Activated CD8-positive, alpha-beta memory T cell treated with anti-CD3 and anti-CD28 coated beads, Interleukin-2, amount 50 U/mL, for 1 hour (primary cell): ENCODE data around the gene UPK1B.

ENCODE experiments used
- DNase-seq: peaks from one replicate; pipeline ENCODE4 v3.0.0-alpha.2; 2020; ENCODE audit errors: extremely low read depth

UPK1B gene

DNA sequence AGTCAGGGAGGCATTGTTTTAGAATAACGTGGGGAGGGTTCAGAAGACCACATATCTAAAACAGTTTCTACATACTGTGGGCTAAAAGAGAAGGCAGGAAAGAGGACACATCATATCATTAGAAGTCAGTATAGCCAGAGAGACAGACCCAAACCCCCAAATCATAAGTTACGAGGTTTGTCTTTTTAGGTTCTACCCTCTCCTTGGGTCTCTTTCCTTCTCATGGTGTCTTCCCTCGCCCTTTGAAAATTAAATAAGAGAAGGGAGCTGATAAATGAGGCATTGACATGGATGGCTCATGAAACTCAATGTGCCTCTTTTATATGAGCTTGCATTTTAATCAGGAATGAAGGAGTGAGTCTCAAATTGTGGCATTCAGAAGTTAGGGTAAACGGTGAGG, 3.4 kb downstream of the UPK1B start:
- no peak for DNase-seq

DNA sequence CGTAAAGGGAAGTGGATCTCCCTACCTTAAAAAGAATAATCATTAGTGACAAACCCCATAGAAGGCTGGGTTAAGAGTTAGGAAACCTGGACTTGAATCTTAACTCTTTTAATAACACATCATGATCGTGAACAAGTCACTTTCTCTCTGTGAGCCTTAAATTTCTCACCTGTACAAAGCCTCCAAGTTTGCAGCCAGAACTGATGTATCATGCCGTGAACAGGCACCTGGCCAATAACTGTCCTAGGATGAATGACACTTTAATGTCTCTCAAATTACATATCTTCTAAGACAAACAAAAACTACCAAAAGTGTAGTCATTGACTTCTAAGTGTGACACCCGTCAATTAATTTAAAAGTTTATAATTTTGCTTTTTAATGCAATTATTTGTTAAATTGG, 3.9 kb downstream of the UPK1B start:
- DNase-seq: no peak

- DNase-seq: no peak
Observed at GRCh38 chr3:119181765-119182164, 8.4 kb downstream of the UPK1B start.

DNA sequence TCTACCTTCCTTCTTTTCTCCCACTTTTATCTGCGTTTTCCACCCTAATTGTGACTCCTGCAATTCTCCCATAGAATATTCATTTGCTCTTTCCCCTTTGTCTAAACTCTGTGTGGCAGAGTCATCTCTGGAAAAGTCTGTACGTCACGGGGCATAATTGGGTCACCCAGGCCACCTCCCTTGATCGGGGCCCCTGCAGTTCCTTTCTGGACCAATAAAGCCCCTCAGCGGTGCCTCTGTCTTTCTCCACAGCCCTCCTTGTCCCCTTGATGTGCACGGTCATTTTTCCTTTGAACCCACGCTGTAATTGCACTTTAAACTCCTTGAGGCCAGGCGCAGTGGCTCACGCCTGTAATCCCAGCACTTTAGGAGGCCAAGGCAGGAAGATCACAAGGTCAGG, 10.7 kb downstream of the UPK1B start:
- DNase-seq: no peak

DNA sequence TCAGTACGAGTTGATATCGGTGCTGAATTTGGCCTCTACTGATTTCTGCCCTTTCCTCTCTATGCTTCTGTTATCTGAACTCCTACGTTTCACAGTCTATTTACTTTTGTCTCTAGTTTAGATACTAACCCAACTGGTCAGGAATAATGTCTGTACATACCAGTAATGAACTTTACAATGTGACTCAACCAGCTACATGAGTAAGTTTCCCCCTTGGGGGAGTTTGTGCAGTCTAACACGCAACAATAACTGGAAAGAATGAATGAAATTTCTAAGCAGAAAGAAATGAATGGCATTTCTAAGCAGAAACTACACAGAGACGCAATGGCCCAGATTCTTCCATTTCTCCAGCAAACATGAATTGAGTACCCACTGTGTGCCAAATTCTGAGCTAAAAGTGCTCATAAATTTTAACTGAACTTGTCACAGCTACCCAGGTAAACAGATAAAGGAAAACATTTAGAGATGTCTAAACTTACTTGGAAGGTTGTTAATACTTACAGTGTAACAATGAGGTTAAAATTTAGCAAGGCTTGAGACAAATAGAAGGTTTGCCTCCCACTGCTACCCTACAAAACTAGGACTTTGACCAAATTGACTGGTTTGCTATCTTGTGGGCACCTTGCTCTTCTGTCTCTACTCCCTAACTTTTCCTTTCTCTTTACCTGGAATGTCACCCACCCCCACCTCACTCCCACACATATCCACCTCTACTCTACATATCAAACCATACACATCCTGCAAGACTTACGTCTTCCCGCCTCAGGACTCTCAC, 11.6 kb downstream of the UPK1B start:
- DNase-seq: no peak

GRCh38 chr3:119187266-119187665, 13.9 kb downstream of the UPK1B start:
- no peak for DNase-seq

GRCh38 chr3:119191800-119192199, 18.4 kb downstream of the UPK1B start:
- DNase-seq: no peak

- DNase-seq: no peak
Observed at GRCh38 chr3:119194237-119195150, 21.1 kb downstream of the UPK1B start.

- no peak for DNase-seq
Observed at GRCh38 chr3:119195151-119195476, 21.7 kb downstream of the UPK1B start.

- no peak for DNase-seq
Observed at GRCh38 chr3:119195911-119196310, 22.5 kb downstream of the UPK1B start.

DNA sequence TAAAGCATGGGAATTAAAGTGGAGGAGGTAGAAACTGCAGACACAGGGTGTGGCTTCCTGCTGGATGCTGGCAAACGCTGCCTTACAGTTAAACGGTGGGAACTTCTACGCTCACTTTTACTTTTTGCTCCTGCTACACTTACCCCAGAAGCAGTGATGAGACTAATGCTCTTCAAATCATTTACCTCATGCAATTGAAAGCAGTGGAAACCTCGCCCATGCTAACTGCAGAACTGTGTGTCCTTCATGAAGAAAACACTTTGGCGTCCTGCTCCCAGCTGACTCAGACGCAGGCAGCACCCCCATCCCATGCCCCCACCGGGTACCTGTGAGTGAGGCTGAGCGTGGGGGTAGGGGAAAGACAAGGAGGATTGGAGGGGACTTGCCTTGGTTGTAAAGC, 31.8 kb downstream of the UPK1B start:
- DNase-seq: no peak

DNA sequence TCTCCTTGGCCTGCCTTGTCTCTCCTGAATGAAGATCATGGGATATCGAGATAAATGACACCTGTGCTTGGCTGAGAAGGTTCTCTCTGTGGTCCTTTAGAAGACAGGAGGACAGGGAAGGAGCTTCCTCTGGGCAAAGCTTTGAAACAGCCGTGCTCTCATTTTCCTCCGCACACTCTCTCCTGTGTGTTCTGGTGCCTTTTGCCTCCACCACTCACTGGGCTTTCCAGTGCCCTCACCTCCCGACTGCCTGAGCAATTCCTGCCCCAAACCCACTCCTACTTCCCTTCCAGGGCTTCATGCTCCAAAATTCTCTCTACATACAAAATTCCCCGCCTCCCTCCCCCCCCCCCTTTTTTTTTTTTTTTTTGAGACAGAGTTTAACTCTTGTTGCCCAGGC, 32.3 kb downstream of the UPK1B start:
- DNase-seq: no peak

DNA sequence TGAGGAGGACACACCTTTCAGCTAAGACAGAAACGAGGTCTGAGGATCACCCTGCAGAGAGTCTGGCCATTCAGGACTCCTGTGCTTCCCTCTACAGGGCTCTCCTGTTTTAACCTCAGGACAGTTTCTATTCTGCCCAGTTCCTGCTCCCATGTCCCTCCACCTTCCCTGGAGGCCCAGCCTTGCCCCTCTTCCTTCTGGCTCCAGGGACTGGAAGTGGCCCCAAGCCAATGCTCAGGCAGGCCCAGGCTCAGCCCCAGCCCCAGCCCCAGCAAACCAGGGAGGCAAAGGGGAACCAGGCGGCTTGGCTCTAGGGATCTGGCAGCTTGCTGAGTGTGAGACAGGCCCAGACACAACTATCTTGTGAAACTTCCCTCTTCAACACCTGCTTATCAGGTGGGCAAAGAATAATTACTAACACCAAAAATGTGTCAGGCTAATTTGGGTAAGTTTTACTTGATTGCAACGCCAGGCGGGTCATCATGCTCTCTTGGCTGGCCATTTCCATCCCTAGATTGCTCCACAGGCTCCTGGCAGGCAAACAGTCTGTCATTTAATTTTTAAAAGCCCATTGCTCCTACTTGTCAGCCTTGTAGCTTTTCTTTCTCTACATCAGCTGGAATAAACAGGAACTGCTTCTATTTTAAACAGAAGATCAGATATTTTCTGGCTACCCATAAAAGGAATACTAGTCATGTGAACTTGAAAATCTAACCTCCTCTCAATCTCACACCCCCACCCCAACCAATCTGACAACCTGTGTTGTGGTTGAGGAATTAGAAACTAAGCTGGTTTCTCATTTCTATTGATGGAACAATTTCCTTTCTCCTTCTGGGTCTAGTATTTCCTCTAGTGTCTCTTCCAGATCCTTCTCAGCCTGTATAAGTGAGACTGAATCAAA, 33.5 kb downstream of the UPK1B start:
- DNase-seq: no peak

DNA sequence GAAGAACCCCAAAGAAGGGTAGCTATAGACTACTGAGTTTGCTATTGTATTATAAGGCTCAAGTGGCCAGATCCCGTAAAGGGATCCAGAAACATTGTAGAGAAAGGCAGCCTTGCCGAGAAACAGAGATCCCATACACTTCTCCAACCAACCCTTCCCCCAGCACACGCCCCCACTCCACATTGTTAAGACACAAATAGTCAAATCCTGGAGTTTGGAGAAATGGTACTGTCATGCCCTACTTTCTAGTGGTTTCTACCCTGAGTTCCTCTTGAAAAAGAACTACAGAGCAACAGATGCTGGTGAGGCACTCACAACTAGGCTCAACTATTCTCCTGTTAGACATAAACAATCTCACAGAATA, 34.1 kb downstream of the UPK1B start:
- no peak for DNase-seq

GRCh38 chr3:119211193-119211592, 37.8 kb downstream of the UPK1B start:
- no peak for DNase-seq

DNA sequence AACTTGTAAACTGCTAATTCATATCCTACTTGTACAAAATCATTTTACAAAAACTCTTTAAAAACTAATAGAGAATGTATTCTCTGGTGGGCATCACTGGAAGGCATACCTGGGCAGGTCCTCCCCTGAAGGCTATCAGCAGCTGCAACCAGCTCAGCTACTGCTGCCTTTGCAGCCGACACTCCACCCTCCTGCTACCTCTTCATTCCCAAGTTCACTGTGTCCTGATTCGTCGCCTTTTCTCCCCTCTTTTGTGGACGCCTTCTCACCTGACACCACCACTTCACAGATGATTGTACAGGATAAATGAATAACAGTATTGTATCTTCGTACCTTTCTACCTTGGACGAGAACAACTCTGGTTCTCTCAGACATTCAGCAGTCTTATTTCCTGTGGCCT, 38.4 kb downstream of the UPK1B start:
- no peak for DNase-seq

DNA sequence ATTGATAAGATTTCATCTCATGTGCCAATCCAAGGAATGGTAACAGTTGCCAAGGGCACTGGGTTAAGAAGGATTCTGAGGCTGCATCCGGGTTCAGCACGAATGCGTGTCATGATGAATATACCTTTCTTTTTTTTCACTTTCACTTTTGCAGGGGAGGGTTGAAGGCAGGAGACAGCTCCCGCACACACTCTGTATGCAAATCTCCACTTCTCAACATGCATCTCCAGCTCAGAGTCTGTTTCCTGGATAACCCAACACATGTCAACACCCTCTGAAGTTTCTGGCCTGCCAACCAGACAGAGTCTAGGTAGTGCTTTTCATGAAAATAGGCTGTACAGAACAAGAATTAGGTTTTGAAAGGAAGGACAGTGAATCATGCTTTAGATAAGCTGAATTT, 45.7 kb downstream of the UPK1B start:
- no peak for DNase-seq

DNA sequence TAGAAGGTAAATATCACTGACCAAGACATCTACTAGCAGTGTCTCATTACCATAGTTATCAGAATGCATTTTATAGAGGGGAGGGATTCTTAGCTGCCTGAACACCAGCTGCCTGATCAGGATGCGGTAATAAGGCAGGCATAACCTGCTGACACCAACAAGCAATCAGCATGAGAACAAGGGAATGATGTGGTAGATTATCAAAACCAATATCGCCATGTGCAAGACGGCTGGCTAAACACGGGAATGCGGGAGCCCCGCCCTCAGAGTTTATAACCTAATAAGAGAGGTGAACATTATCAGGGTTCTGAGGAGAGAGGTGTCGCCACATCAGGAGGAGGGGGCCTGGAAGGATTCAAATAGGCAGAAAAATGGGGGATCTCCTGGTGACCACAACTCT, 46.8 kb downstream of the UPK1B start:
- DNase-seq: no peak

GRCh38 chr3:119220970-119221667, 47.7 kb downstream of the UPK1B start:
- no peak for DNase-seq

DNA sequence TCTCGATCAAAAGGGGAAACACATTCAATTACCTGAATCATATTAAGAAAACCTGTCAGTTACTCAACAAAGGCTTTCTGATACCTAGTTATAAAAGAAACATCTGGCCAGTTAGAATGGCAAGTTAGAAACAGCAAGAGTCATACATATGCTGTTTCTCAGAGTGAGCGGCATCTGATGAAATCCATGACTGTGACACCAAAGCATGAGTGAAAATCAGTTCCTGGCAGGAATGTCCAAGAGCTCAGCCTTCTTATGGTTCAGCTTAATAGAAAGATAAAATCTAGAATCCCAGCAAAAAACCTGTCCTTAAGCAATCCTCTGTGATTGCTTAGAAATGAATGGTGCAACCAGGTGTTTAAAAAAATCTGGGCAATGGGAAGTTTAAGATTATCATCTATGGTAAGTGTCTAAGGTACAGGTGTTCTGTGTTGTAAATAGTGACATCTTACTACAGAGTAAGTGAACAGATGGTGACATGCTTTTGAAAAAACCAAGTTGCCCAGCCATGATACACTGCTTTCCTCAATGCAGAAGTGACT, 48.5 kb downstream of the UPK1B start:
- DNase-seq: no peak

DNA sequence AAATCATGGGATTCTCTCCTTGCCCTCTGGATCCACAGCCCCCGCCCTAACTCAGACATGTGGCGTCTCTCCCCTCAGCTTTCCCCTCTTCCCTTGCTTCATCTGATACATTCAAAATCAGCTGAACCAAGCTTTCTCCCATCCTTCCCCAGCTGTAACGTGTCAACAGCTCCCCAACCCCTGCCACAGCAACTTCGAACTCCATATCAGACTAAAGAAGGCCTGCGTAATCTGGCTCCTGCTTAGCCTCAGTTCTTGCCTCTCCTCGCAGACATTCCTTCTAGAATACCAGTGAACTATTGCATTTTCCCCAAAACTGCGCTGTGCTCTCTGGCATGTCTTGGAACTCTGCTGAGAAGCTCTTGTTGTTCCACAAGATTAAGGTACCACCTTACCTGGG, 49.0 kb downstream of the UPK1B start:
- DNase-seq: no peak
